ENCODE data around the gene PRPS1L1. TPM values are rescaled to one million over a fixed set of nuclear protein-coding genes. Genes with fewer than 3 reads are reported as not detected.

PRPS1L1 gene
- total RNA-seq, result not detected in 2 replicates

DNA sequence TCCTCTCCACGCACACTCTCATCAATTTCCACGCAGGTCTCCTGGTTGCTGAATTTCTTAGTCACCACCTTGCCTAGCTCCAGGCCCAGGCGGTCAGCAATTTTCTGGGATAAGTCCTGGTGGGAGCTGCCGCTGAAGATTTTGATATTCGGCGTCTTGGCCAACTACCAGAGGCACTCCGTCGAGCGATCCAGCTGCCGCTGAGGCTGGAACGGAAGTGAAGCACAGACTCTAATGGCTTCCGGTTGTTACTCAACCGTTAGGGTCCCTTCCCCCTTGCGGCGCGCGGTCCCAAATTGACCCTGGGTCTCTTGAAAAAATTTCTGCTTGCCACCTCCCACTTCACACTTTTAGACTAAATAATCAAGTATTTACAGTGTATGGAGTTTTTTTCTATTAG is at the start of gene PRPS1L1:
Gene PRPS1L1, minus strand, starts transcription at position 219 of the 400 bp plus-strand sequence.
- no peaks in the 10 kb centered on the region for H3K27me3 ChIP-seq (ENCODE audit: control insufficient read depth, insufficient read depth, low read length)
- no peaks in the 10 kb centered on the region for H3K36me3 ChIP-seq (ENCODE audit: control insufficient read depth, insufficient read depth, low read length)
- no peak for DNase-seq (ENCODE audit: low read depth)
- TF ChIP-seq CTCF (IDR thresholded peaks at IDR 0.05; ENCODE audit: insufficient read depth, low read length, poor library complexity, severe bottlenecking), result no peak
- no peak within 1 kb of the TSS for H3K4me3 ChIP-seq (ENCODE audit: low read depth, low read length)

- no peak for TF ChIP-seq CTCF (IDR thresholded peaks at IDR 0.05; ENCODE audit: insufficient read depth, low read length, poor library complexity, severe bottlenecking)
- Histone ChIP-seq H3K4me3 (ENCODE audit: low read depth, low read length) (no peak overlapping the region), H3K36me3 (ENCODE audit: control insufficient read depth, insufficient read depth, low read length) (no peaks in the 10 kb centered on the region), H3K27me3 (ENCODE audit: control insufficient read depth, insufficient read depth, low read length) (no peaks in the 10 kb centered on the region)
- DNase-seq (ENCODE audit: low read depth), result no peak
Observed at GRCh38 chr7:18076461-18076860, 48.8 kb upstream of the PRPS1L1 start.

DNA sequence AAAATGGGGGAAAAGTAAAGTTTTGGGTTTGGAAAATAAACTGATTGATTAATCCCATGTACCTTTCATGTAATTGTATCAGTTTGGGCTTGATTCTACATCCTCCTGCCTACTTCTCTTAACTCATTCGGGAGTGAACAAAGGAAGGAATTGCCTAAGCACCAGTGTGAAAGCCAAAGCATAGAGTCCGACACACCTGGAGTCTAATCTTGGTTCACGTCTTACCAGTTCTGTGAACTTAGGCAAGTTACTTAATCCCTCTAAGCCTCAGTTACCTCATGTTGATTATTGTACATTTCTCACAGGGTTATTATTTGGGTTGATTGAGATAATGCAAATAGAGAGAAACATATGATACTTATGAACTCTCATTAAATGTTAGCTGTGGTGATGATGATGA is 41.1 kb upstream of the PRPS1L1 start:
- TF ChIP-seq CTCF (IDR thresholded peaks at IDR 0.05; ENCODE audit: insufficient read depth, low read length, poor library complexity, severe bottlenecking), result no peak
- Histone ChIP-seq H3K36me3 (ENCODE audit: control insufficient read depth, insufficient read depth, low read length) (no peaks in the 10 kb centered on the region), H3K4me3 (ENCODE audit: low read depth, low read length) (no peak overlapping the region), H3K27me3 (ENCODE audit: control insufficient read depth, insufficient read depth, low read length) (no peaks in the 10 kb centered on the region)
- DNase-seq (ENCODE audit: low read depth), result no peak

- TF ChIP-seq CTCF (IDR thresholded peaks at IDR 0.05; ENCODE audit: insufficient read depth, low read length, poor library complexity, severe bottlenecking), result peak; percentile 46
- no peaks in the 10 kb centered on the region for H3K36me3 ChIP-seq (ENCODE audit: control insufficient read depth, insufficient read depth, low read length)
- H3K4me3 ChIP-seq (ENCODE audit: low read depth, low read length), result no peak overlapping the region
- H3K27me3 ChIP-seq (ENCODE audit: control insufficient read depth, insufficient read depth, low read length), result no peaks in the 10 kb centered on the region
- DNase-seq (ENCODE audit: low read depth), result no peak
Observed at GRCh38 chr7:18064242-18064838, 36.7 kb upstream of the PRPS1L1 start.

DNA sequence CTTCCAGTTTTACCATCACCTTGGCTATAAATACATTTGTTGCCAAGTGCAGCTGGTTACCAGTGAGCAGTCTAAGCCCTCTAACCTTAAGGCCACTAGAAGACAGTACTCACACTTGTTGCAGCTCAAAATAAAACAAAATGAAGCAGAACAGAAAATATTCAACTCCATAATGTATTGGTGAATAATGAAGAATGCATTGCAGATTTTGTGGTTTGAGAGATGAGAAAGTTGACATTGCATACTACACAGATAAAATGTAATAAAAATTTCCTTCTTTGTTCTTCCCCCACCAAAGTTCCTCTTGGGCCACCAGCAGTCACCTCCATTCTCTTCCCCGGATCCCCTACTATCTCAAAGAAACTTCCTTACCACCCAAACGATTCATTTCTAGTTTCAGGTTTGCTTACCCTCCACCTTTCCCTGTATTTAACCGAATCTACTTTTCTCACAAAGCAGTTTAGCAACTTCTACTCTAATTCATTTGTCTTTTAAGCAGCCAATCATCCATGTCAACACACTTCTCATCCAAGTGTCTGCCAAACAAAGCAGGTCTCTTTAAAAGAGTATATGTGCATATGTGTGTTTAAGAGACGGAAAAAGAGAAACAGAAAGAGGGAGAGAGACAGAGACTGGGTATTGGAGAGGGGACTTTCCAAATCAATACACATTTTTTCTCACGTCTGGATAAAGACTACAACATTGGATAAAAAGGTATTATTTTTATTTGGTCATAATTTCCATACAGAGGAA is 35.7 kb upstream of the PRPS1L1 start:
- no peaks in the 10 kb centered on the region for H3K27me3 ChIP-seq (ENCODE audit: control insufficient read depth, insufficient read depth, low read length)
- no peak overlapping the region for H3K4me3 ChIP-seq (ENCODE audit: low read depth, low read length)
- DNase-seq (ENCODE audit: low read depth), result no peak
- no peak for TF ChIP-seq CTCF (IDR thresholded peaks at IDR 0.05; ENCODE audit: insufficient read depth, low read length, poor library complexity, severe bottlenecking)
- H3K36me3 ChIP-seq (ENCODE audit: control insufficient read depth, insufficient read depth, low read length), result no peaks in the 10 kb centered on the region

Measured in kidney epithelial cell (primary cell).